K562 (cell line): Measurements from ENCODE around the gene NECTIN2. TPM values are rescaled to one million over a fixed set of nuclear protein-coding genes. Genes with fewer than 3 reads are reported as not detected.
A peak's percentile ranks its signal among the peaks of the same experiment; 100 is the strongest.

ENCODE experiments used
- E2F4 ChIP-seq: sonication (generic); formaldehyde crosslinking; IDR thresholded peaks from 2 replicates; pipeline ENCODE4 v1.8.0; 2022; ENCODE audit warnings: mild to moderate bottlenecking, low read depth, missing genetic modification reagents
- ESRRA ChIP-seq: fragments of 450-650 bp; IDR thresholded peaks from 2 replicates; pipeline ENCODE4 v1.6.1; 2014; ENCODE audit warnings: low read depth, mild to moderate bottlenecking, moderate library complexity, borderline replicate concordance
- ETV1 ChIP-seq: fragments of 450-650 bp; conservative IDR thresholded peaks from 2 replicates; pipeline ENCODE4 v1.6.1; 2016; ENCODE audit warnings: missing genetic modification characterization, control low read depth, low read depth, missing compliant biosample characterization
- HMGN3 ChIP-seq: IDR thresholded peaks from 2 replicates; pipeline ENCODE4 v1.6.1; 2011; ENCODE audit warnings: borderline replicate concordance, low read depth, mild to moderate bottlenecking, mixed read lengths, low read length; ENCODE audit not compliant: insufficient read length; ENCODE audit errors: extremely low read depth
- PRPF4 ChIP-seq: fragments of 200-400 bp; formaldehyde crosslinking; IDR thresholded peaks from one replicate; pipeline ENCODE4 v1.6.1; 2017; ENCODE audit warnings: low read length, low read depth, mild to moderate bottlenecking; ENCODE audit not compliant: insufficient read depth, poor library complexity, severe bottlenecking
- RBFOX2 ChIP-seq: fragments of 200-400 bp; formaldehyde crosslinking; IDR thresholded peaks from 2 replicates; pipeline ENCODE4 v1.6.1; 2017; ENCODE audit warnings: low read depth, mild to moderate bottlenecking, low read length, moderate library complexity
- SAP30 ChIP-seq: fragments of 200-600 bp; sonication (generic); IDR thresholded peaks from 2 replicates; pipeline ENCODE4 v1.6.1; 2012; ENCODE audit warnings: borderline replicate concordance, low read depth, mild to moderate bottlenecking, moderate library complexity, low read length, control low read depth, inconsistent platforms; ENCODE audit not compliant: insufficient read depth, poor library complexity, severe bottlenecking
- ZNF263 ChIP-seq: sonication (generic); formaldehyde crosslinking; IDR thresholded peaks from 2 replicates; pipeline ENCODE4 v1.8.0; 2022; ENCODE audit warnings: mild to moderate bottlenecking, missing genetic modification reagents, borderline replicate concordance
- ZNF280A ChIP-seq: fragments of 450-650 bp; IDR thresholded peaks from 2 replicates; pipeline ENCODE4 v1.6.1; 2018; ENCODE audit warnings: mild to moderate bottlenecking, low read depth; ENCODE audit not compliant: partially characterized antibody
- ZNF449 ChIP-seq: fragments of 250-450 bp; sonication (Bioruptor Pico); IDR thresholded peaks from 2 replicates; pipeline ENCODE4 v1.8.0; 2022; ENCODE audit warnings: moderate library complexity, mild to moderate bottlenecking, inconsistent platforms
- ZNF695 ChIP-seq: fragments of 450-650 bp; formaldehyde crosslinking; IDR thresholded peaks from 2 replicates; pipeline ENCODE4 v1.4.0; 2020; ENCODE audit warnings: mild to moderate bottlenecking, moderate library complexity
- polyA plus RNA-seq, 8 experiments: library from polyadenylated mRNA; depleted of rRNA in 4 of 8; stranded (reverse) in 5 of 8; unstranded in 3 of 8; fragments of >200 nt; fragmentation: Nextera tagmentation in 2 of 8; fragmentation: Illumina TruSeq in 1 of 8; extraction: Ambion mirVana in 2 of 8; extraction: Trizol in 1 of 8; gene quantifications; 2 replicates each; pipeline versions ENCODE4 v1.2.1 to v1.2.3, GENCODE V29; 2011 to 2014; ENCODE audit warnings: inconsistent platforms in 1 of 8, missing spikeins in 1 of 8
- total RNA-seq, 7 experiments: library from RNA; depleted of rRNA in 6 of 7; stranded (reverse); fragments of >200 nt in 6 of 7; fragmentation: Illumina TruSeq in 2 of 7; extraction: Trizol in 2 of 7; gene quantifications; 2 replicates each; pipeline versions ENCODE4 v1.2.1 to v1.2.3, GENCODE V29; 2011 to 2021; ENCODE audit warnings: low replicate concordance in 1 of 7

The NECTIN2 gene
- total and polyA plus RNA-seq, 9 of the 15 experiments (the other 6 are each of a cell fraction or from before 2014, with no cell fraction given) = 3.9 to 94.9 (median 34.9) TPM

GRCh38 chr19:44905437-44906160 lies 59.5 kb downstream of the NECTIN2 start, which contains the start of gene APOE (continued):
- TF ChIP-seq E2F4 (CRISPR knock-in tag) (no peak), RBFOX2 (peak; percentile 55), ETV1 (tag) (0 out of 2 replicates have a peak, but pooled peaks have one; percentile 9), SAP30 (peak; percentile 63), ESRRA (0 out of 2 replicates have a peak, but pooled peaks have one; percentile 29), PRPF4 (no peak), ZNF449 (no peak), ZNF280A (no peak), ZNF263 (CRISPR knock-in tag) (peak; percentile 21; the same call in 1 of the 2 replicates), ZNF695 (no peak), HMGN3 (peak; percentile 43)
